GM23338 (cell line): Measurements from ENCODE around the gene HSBP1. TPM values are rescaled to one million over a fixed set of nuclear protein-coding genes. Genes with fewer than 3 reads are reported as not detected.

Source experiments
- ATAC-seq: fragments of 200-7000 bp; cut with Tn5 transposase; 3 replicates; pipeline ENCODE4 v1.9.1; 2020
- DNase-seq: peaks from one replicate; pipeline ENCODE4 v3.0.0-alpha.2; 2015; ENCODE audit warnings: low spot score
- H2AFZ ChIP-seq: fragments of 200-600 bp; sonication (generic); 2 replicates; pipeline ENCODE4 v1.8.0; 2016; ENCODE audit warnings: antibody characterized with exemption, mild to moderate bottlenecking, moderate library complexity
- H3F3A ChIP-seq: fragments of 200-600 bp; sonication (generic); replicated peaks from 2 replicates; pipeline ENCODE4 v1.8.0; 2017; ENCODE audit warnings: antibody characterized with exemption, mixed run types, low read depth
- H3K27ac ChIP-seq: fragments of 200-600 bp; sonication (generic); 2 replicates; pipeline ENCODE4 v1.6.1; 2016; ENCODE audit warnings: low read depth
- H3K27me3 ChIP-seq: fragments of 200-600 bp; sonication (generic); 2 replicates; pipeline ENCODE4 v1.8.0; 2016; ENCODE audit warnings: mild to moderate bottlenecking, mixed run types, moderate library complexity; ENCODE audit not compliant: insufficient read depth
- H3K36me3 ChIP-seq: fragments of 200-600 bp; sonication (generic); 2 replicates; pipeline ENCODE4 v1.8.0; 2016; ENCODE audit warnings: mild to moderate bottlenecking; ENCODE audit not compliant: insufficient read depth
- H3K4me1 ChIP-seq: fragments of 200-600 bp; sonication (generic); 2 replicates; pipeline ENCODE4 v1.8.0; 2016; ENCODE audit warnings: mild to moderate bottlenecking, moderate library complexity; ENCODE audit not compliant: insufficient read depth
- H3K4me2 ChIP-seq: fragments of 200-600 bp; sonication (generic); 2 replicates; pipeline ENCODE4 v1.7.1; 2017; ENCODE audit warnings: mixed run types
- H3K4me3 ChIP-seq: fragments of 200-600 bp; sonication (generic); 2 replicates; pipeline ENCODE4 v1.6.1; 2016; ENCODE audit warnings: mixed run types
- H3K79me2 ChIP-seq: fragments of 200-600 bp; sonication (generic); replicated peaks from 2 replicates; pipeline ENCODE4 v1.8.0; 2017; ENCODE audit warnings: mild to moderate bottlenecking; ENCODE audit not compliant: insufficient read depth
- H3K9me2 ChIP-seq: fragments of 200-600 bp; sonication (generic); 2 replicates; pipeline ENCODE4 v1.8.0; 2017; ENCODE audit not compliant: insufficient read depth
- H4K20me1 ChIP-seq: fragments of 200-600 bp; sonication (generic); replicated peaks from 2 replicates; pipeline ENCODE4 v1.8.0; 2017; ENCODE audit warnings: mild to moderate bottlenecking; ENCODE audit not compliant: insufficient read depth
- H3K27ac Mint-ChIP-seq: 2 replicates; pipeline ENCODE4 v1.8.0; 2020; ENCODE audit warnings: inconsistent platforms, mild to moderate bottlenecking, moderate library complexity, mixed read lengths
- H3K27me3 Mint-ChIP-seq: 3 replicates; pipeline ENCODE4 v1.8.0; 2022; ENCODE audit warnings: low read depth, mild to moderate bottlenecking, moderate library complexity, mixed read lengths, inconsistent platforms; ENCODE audit not compliant: insufficient read depth, poor library complexity
- H3K36me3 Mint-ChIP-seq: 3 replicates; pipeline ENCODE4 v1.8.0; 2021; ENCODE audit warnings: low read depth, mild to moderate bottlenecking, inconsistent platforms, moderate library complexity, mixed read lengths
- H3K4me1 Mint-ChIP-seq: 3 replicates; pipeline ENCODE4 v1.8.0; 2020; ENCODE audit warnings: mild to moderate bottlenecking, inconsistent platforms, mixed read lengths
- H3K4me3 Mint-ChIP-seq: 3 replicates; pipeline ENCODE4 v1.8.0; 2021; ENCODE audit warnings: moderate library complexity, mild to moderate bottlenecking, inconsistent platforms, mixed read lengths
- H3K9me3 Mint-ChIP-seq: 3 replicates; pipeline ENCODE4 v1.8.0; 2020; ENCODE audit warnings: moderate library complexity, mild to moderate bottlenecking, inconsistent platforms, mixed read lengths
- CREB1 ChIP-seq: fragments of 250-450 bp; sonication (Bioruptor Pico); IDR thresholded peaks from 2 replicates; pipeline ENCODE4 v1.5.0; 2020; ENCODE audit warnings: low read depth, mild to moderate bottlenecking, moderate library complexity
- ETS1 ChIP-seq: IDR thresholded peaks from 2 replicates; pipeline ENCODE4 v1.6.1; 2016; ENCODE audit warnings: antibody characterized with exemption
- EZH2 ChIP-seq: fragments of 200-600 bp; sonication (generic); IDR thresholded peaks from one replicate; pipeline ENCODE4 v1.8.0; 2017; ENCODE audit warnings: antibody characterized with exemption, mild to moderate bottlenecking, low read depth; ENCODE audit not compliant: unreplicated experiment
- EZH2phosphoT487 ChIP-seq: fragments of 200-600 bp; sonication (generic); IDR thresholded peaks from one replicate; pipeline ENCODE4 v1.8.1; 2018; ENCODE audit warnings: antibody characterized with exemption; ENCODE audit not compliant: unreplicated experiment
- JUNB ChIP-seq: IDR thresholded peaks from one replicate; pipeline ENCODE4 v1.6.1; 2016; ENCODE audit warnings: antibody characterized with exemption; ENCODE audit not compliant: unreplicated experiment
- NANOG ChIP-seq: IDR thresholded peaks from 2 replicates; pipeline ENCODE4 v1.6.1; 2016; ENCODE audit warnings: antibody characterized with exemption, borderline replicate concordance
- POLR2AphosphoS5 ChIP-seq: IDR thresholded peaks from 2 replicates; pipeline ENCODE4 v1.6.1; 2016; ENCODE audit warnings: antibody characterized with exemption, low read depth
- REST ChIP-seq: IDR thresholded peaks from one replicate; pipeline ENCODE4 v1.6.1; 2018; ENCODE audit warnings: antibody characterized with exemption; ENCODE audit not compliant: unreplicated experiment
- STAT1 ChIP-seq: IDR thresholded peaks from one replicate; pipeline ENCODE4 v1.6.1; 2016; ENCODE audit warnings: antibody characterized with exemption; ENCODE audit not compliant: unreplicated experiment
- ZNF114 ChIP-seq: fragments of 250-450 bp; sonication (Bioruptor Pico); IDR thresholded peaks from 2 replicates; pipeline ENCODE4 v1.5.0; 2020; ENCODE audit warnings: mild to moderate bottlenecking, moderate library complexity
- ZNF331 ChIP-seq: fragments of 250-450 bp; sonication (Bioruptor Pico); IDR thresholded peaks from 2 replicates; pipeline ENCODE4 v1.5.0; 2020; ENCODE audit warnings: low read depth, mild to moderate bottlenecking, moderate library complexity
- ZNF462 ChIP-seq: fragments of 250-450 bp; sonication (Bioruptor Pico); IDR thresholded peaks from 2 replicates; pipeline ENCODE4 v1.5.0; 2020; ENCODE audit warnings: mild to moderate bottlenecking, moderate library complexity
- polyA plus RNA-seq: library from polyadenylated mRNA; unstranded; fragments of >200 nt; fragmentation: Nextera tagmentation; extraction: Ambion mirVana; gene quantifications from 2 replicates; pipeline ENCODE4 v1.2.1, GENCODE V29; 2016
- total RNA-seq: library from RNA; depleted of rRNA; stranded (reverse); fragments of >200 nt; shearing (Covaris generic); gene quantifications from 2 replicates; pipeline ENCODE4 v1.2.3, GENCODE V29; 2014

HSBP1 gene
- total and polyA plus RNA-seq, 2 experiments from 2014 or later = 71.0 to 817 TPM

GRCh38 chr16:83808573-83809014, 816 bp downstream of the HSBP1 start:
- H3K4me1 ChIP-seq = peaks cover 39% of the 10 kb centered on the region
- H3K4me3 ChIP-seq = peak overlapping the region; percentile 98
- peaks cover 9% of the 10 kb centered on the region; the same call in 1 of the 2 replicates for H3F3A ChIP-seq
- no peaks in the 10 kb centered on the region; the same call in 1 of the 2 replicates for H4K20me1 ChIP-seq
- peaks cover 11% of the 10 kb centered on the region; the same call in 1 of the 2 replicates for H3K36me3 ChIP-seq
- no peak overlapping the region for H3K27ac ChIP-seq
- peak overlapping the region; percentile 99 for H3K4me2 ChIP-seq
- DNase-seq = no peak
- H3K27me3 ChIP-seq = no peaks in the 10 kb centered on the region
- peaks cover 42% of the 10 kb centered on the region for H3K36me3 Mint-ChIP-seq
- peaks cover 27% of the 10 kb centered on the region for H3K4me1 Mint-ChIP-seq
- H3K9me3 Mint-ChIP-seq = no peaks in the 10 kb centered on the region; the same call in 2 of the 3 replicates
- peak overlapping the region; percentile 78; the same call in 1 of the 2 replicates for H3K27ac Mint-ChIP-seq
- peak overlapping the region; percentile 91; the same call in 1 of the 2 replicates for H2AFZ ChIP-seq
- peaks cover 10% of the 10 kb centered on the region for H3K27me3 Mint-ChIP-seq
- no peak for ATAC-seq
- H3K4me3 Mint-ChIP-seq = peak overlapping the region; percentile 89
- H3K9me2 ChIP-seq = peaks cover 6% of the 10 kb centered on the region; the same call in 1 of the 2 replicates
- peaks cover 30% of the 10 kb centered on the region for H3K79me2 ChIP-seq
- TF ChIP-seq ZNF462 (CRISPR knock-in tag) = no peak
- TF ChIP-seq CREB1 = no peak
- no peak for TF ChIP-seq ETS1
- no peak for TF ChIP-seq POLR2AphosphoS5
- TF ChIP-seq EZH2 = no peak
- TF ChIP-seq ZNF331 (CRISPR knock-in tag) = no peak
- no peak for TF ChIP-seq ZNF114 (CRISPR knock-in tag)
- TF ChIP-seq JUNB = no peak
- TF ChIP-seq REST = no peak
- no peak for TF ChIP-seq NANOG
- TF ChIP-seq EZH2phosphoT487 = no peak
- no peak for TF ChIP-seq STAT1
